Uterus (tissue), 2 donors: ENCODE results near the gene PCBP2.

ENCODE experiments used
- POLR2A ChIP-seq, 2 donors: fragments of 450-650 bp; IDR thresholded peaks; one replicate each; pipeline ENCODE4 v1.6.1; 2016; ENCODE audit warnings: antibody characterized with exemption in 2 of 2, mild to moderate bottlenecking in 1 of 2, moderate library complexity in 1 of 2
- TF ChIP-seq, protein P1 (sequence below), 4 experiments: fragments of 200-600 bp in 2 of 4; fragments of 450-650 bp in 2 of 4; sonication (generic) in 2 of 4; IDR thresholded peaks; one replicate each; pipeline ENCODE4 v1.5.1; 2016 to 2019; ENCODE audit warnings: antibody characterized with exemption in 4 of 4, mild to moderate bottlenecking in 2 of 4, moderate library complexity in 1 of 4

- no peak for TF ChIP-seq POLR2A (IDR thresholded peaks at IDR 0.05)
- TF ChIP-seq, protein P1, sequence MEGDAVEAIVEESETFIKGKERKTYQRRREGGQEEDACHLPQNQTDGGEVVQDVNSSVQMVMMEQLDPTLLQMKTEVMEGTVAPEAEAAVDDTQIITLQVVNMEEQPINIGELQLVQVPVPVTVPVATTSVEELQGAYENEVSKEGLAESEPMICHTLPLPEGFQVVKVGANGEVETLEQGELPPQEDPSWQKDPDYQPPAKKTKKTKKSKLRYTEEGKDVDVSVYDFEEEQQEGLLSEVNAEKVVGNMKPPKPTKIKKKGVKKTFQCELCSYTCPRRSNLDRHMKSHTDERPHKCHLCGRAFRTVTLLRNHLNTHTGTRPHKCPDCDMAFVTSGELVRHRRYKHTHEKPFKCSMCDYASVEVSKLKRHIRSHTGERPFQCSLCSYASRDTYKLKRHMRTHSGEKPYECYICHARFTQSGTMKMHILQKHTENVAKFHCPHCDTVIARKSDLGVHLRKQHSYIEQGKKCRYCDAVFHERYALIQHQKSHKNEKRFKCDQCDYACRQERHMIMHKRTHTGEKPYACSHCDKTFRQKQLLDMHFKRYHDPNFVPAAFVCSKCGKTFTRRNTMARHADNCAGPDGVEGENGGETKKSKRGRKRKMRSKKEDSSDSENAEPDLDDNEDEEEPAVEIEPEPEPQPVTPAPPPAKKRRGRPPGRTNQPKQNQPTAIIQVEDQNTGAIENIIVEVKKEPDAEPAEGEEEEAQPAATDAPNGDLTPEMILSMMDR (IDR thresholded peaks at IDR 0.05) = no peak
These were observed 12.9 kb downstream of the PCBP2 start for GRCh38 chr12:53464685-53465418.
